Fibroblast of skin of right quadriceps (primary cell): ENCODE data around the gene SLC30A3.
"Not testable (repeated sequence)": the region's sequence is repeated elsewhere in the genome, so short reads cannot be mapped to it uniquely, and the experiment has no call there.

Source experiments
- DNase-seq: peaks from one replicate; pipeline ENCODE4 v3.0.0-alpha.2; 2013

Gene SLC30A3, protein sequence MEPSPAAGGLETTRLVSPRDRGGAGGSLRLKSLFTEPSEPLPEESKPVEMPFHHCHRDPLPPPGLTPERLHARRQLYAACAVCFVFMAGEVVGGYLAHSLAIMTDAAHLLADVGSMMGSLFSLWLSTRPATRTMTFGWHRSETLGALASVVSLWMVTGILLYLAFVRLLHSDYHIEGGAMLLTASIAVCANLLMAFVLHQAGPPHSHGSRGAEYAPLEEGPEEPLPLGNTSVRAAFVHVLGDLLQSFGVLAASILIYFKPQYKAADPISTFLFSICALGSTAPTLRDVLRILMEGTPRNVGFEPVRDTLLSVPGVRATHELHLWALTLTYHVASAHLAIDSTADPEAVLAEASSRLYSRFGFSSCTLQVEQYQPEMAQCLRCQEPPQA

DNA sequence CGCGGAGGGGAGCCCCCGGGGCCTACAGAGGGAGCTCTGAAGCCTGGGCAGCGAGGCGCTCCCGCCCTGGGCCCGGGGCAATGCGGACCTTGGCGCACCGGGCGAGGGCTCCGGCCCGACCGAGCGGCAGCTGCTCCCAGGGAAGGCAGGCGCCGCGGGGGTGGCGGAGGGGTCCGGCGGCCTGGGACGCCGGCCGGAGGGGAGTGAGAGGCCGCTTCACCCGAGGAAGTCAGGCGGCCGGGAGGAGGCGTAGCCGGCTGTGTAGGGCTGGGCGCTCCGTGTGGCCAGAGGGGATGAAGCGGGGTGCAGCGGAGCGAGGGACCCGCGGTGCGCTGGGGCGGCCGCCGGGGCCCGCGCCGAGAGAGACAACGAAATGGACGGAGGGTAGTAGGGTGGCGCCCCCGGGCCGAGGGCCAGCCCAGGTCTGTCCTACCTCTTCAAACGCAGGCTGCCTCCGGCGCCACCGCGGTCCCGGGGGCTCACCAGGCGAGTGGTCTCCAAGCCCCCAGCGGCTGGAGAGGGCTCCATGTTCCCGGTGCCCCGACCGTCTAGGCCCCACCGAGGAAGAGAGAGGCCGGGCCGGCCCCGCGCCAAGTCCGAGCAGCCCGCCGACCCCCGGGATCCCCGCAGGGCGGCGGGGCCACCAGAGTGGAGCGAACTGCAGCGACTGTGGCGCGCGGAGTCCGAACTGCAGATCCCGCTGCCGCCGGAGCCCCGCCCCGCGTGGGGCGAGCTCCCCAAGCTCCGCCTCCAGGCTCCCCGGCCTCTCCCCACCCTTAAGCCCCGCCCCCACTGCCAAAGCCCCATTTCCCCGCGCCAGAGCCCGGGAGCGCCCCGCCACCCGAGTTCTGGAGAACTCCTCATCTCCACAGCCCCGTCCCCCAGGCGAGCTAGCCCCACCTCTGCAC lies at the start of gene SLC30A3:
TSS of gene SLC30A3 (minus strand) at position 669 of the 908 bp plus-strand sequence. CDS start at position 528, 141 bp downstream.
- DNase-seq, result no peak

GRCh38 chr2:27312152-27312551 lies 49.3 kb upstream of the SLC30A3 start:
- DNase-seq, result no peak

GRCh38 chr2:27309651-27310050 lies 46.8 kb upstream of the SLC30A3 start:
- no peak for DNase-seq

- peak; percentile 26 for DNase-seq
These were observed 45.6 kb upstream of the SLC30A3 start, which contains the start of gene UCN for GRCh38 chr2:27308359-27308881. TSS of gene UCN (minus strand) at chr2:27308445. CDS start at chr2:27307895, 550 bp downstream.

GRCh38 chr2:27307545-27308358 lies 44.9 kb upstream of the SLC30A3 start:
- no peak for DNase-seq

- DNase-seq, result no peak
These were observed 44.4 kb upstream of the SLC30A3 start for GRCh38 chr2:27307287-27307544.

DNA sequence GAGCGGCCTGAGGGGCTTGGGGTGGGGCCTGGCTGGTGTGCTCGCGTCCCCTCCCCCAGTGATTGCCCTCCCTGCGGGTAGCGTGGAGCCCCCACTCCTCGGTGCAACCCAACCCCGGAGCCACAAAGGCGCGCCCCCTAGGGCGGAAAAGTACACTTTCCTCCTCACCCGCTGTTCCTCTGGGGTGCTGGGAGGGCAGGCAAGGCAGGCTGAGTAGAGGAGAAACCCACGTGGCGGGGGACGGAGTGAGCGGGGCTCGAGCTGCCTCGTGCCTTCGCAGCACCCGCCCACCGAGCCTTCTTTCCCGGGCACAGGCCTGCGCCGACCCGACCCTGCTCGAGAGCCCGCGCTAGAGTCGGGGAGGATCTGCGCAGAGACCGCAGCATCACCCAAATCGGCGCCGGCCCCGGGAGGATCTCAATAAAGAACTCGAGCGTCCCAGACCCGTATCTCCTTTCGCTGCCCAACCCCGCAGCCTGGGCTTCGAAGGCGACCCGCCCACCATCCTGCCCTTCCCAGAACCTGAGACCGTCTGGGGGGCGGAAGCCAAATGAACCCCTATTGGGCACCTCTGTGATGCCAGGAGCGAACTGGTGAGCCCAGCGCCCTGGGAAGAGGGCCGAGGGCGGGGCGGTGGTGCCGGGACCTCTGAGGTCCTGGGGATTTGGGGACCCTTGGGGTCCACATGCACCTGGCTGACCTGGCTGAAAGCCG lies 43.9 kb upstream of the SLC30A3 start:
- no peak for DNase-seq

DNA sequence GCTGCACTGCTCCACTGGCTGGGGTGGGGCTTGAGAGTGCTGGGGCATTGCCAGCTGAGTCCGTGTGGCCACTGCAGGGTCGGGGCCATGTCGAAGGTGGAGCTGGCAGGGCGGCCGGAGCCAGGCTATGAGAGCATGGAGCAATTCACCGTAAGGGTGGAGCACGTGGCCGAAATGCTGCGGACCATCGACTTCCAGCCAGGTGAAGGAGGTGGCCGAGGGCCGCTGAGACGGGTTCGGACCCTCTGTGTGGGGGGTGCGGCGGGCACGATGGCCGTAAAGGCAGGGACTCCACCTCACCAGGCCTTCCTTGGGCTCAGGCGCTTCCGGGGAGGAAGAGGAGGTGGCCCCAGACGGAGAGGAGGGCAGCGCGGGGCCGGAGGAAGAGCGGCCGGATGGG lies 43.3 kb upstream of the SLC30A3 start:
- DNase-seq, result no peak

DNA sequence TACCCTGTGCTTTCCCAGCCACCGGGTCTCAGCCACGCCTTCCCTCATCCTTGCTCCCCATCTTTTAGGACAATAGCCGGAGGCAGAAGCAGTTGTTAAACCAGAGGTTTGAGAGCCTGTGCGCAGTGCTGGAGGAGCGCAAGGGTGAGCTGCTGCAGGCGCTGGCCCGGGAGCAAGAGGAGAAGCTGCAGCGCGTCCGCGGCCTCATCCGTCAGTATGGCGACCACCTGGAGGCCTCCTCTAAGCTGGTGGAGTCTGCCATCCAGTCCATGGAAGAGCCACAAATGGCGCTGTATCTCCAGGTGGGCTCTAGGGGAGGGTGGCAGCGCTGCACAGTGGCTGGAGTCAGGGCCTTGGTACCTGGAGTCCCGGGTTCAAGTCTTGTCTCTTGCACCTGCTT lies 42.7 kb upstream of the SLC30A3 start:
- no peak for DNase-seq

DNA sequence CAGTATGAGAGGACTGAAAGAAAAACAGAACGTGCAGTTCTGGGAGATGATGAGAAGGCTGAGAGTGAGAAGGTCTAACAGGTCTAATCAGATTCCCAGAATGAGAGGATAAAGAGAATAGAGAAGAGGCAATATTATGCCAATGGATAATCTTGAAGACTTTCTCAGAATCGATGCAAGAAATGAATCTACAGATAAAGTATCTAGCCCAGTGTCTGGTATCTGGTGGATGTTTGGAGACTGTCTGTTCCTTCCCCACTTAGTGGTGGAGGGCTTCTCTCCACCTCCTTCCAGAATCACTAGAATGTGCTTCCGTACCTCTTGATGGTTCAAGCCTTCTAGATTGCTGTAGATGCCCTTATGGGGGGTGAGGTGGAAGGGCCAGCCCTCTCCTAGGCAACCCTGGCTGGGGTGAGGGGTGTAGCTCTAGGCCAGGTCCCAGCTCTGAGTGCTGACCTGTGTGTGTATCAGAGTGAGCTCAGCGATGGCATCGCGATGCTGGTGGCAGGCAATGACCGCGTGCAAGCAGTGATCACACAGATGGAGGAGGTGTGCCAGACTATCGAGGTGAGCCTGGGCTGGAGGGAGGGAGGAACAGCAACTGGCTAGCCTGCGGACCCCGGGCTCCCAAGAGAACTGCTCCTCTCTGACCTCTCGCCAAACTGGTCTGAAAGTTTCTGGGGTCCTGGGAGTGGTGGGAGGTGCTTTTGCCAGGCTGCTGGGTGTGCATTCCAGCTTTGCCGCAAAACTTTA lies 41.8 kb upstream of the SLC30A3 start:
- no peak for DNase-seq

DNA sequence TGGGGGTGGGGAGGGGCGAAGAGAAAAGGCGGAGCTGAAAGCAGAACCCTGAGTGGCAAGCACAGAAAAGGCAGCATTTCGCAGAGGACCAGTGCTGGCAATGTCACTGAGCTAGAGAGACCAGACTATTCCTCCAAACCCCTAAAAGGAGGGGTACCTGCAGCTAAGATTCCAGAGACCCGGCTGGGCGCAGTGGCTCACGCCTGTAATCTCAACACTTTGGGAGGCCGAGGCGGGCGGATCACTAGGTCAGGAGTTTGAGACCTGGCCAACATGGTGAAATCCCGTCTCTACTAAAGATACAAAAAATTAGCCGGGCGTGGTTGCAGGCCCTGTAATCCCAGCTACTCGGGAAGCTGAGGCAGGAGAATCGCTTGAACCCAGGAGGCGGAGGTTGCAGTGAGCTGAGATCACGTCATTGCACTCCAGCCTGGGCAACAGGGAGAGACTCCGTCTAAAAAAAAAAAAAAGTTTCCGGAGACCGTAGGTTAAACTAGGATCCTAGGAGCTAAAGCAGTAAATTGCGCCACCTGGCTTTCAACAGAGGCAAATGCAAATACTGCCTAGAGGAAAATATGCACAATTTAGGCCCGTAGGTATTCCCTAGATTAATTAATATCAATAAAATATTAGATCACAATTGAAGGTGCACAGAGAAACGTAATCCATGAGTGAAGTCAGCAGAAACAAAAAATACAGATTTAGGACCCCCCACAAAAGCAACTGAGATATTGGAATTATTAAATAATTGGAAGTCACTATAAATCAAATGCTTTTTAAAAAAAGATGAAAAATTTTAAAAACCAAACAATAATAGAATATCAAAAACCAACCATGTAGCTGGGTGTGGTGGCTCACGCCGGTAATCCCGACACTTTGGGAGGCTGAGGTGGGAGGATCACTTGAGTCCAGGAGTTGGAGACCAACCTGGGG lies 40.5 kb upstream of the SLC30A3 start:
- peak; percentile 69 for DNase-seq

- DNase-seq, result not testable (repeated sequence)
These were observed 37.8 kb upstream of the SLC30A3 start for GRCh38 chr2:27300606-27301005.

- DNase-seq, result no peak
These were observed 35.7 kb upstream of the SLC30A3 start for GRCh38 chr2:27298391-27299080.

- no peak for DNase-seq
These were observed 34.3 kb upstream of the SLC30A3 start for GRCh38 chr2:27297195-27297594.

DNA sequence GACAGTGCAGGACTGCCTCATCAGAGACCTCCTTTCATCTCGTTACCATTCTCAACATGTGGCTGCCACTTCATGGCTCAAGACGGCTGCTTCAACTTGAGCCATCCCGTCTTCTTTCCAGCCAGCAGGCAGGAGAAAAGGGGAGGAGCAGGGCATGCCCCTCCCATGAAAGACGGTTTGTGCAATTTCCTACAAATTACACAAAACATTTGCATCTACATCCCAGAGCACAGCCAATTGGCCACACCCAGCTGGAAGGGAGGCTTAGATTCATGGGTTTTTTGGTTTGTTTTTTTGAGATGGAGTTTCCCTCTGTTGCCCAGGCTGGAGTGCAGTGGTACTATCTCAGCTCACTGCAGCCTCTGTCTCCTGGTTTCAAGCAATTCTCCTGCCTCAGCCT lies 33.6 kb upstream of the SLC30A3 start:
- no peak for DNase-seq

GRCh38 chr2:27294928-27295327 lies 32.1 kb upstream of the SLC30A3 start:
- DNase-seq, result no peak

DNA sequence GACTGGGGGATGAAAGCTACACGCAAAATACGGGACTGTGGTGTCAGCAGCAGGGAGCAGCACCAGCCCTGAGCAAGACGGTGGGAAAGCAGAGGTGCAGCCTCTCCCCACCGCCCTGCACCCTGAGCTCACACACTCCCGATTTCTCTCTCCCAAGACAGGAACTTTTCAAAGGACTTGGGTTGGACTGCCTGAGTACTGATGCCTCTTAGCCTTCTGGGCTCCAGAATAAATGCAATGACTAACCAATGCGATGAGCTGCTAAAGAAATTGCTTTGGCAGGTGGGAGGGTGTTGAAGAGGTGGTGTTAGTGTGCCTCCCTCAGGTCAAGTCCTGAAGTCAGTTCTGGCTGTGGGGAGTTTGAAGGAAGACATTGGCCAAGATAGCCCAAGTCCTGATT lies 29.0 kb upstream of the SLC30A3 start:
- no peak for DNase-seq

DNA sequence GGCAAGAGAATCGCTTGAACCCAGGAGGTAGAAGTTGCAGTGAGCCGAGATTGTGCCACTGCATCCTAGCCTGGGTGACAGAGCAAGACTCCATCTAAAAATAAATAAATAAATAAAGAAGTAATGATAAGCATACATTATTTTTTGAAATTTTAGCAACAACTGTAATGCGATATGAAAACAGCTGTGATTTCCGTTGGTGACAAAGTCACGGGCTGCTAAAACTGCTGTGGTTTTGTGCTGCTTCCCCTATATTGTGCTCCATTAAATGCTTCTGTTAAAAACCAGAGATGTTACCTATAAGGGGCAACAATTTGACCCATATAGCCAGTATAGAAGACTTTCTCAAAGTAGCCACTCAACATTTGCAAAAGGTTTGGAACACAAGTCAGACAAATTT lies 27.7 kb upstream of the SLC30A3 start:
- no peak for DNase-seq

- DNase-seq, result no peak
These were observed 25.8 kb upstream of the SLC30A3 start for GRCh38 chr2:27288610-27289009.

GRCh38 chr2:27285481-27285880 lies 22.6 kb upstream of the SLC30A3 start:
- DNase-seq, result no peak
